WTC11 (cell line): ENCODE data around the gene USH1G. TPM values are rescaled to one million over a fixed set of nuclear protein-coding genes. Genes with fewer than 3 reads are reported as not detected.

ENCODE experiments used
- ATAC-seq: fragments of 200-7000 bp; cut with Tn5 transposase; 2 replicates; pipeline ENCODE4 v1.10.0; 2021; ENCODE audit warnings: mild to moderate bottlenecking, moderate library complexity
- CTCF ChIA-PET: fragments of 300-600 bp; sonication (Branson Sonifier 250); formaldehyde crosslinking; loops from one replicate; lab custom pipeline; 2021; ENCODE audit warnings: antibody characterized with exemption; lab: Charles Lee
- POLR2A ChIA-PET: fragments of 350-600 bp; sonication (Branson Sonifier 250); formaldehyde crosslinking; loops from one replicate; lab custom pipeline; 2021; ENCODE audit warnings: antibody characterized with exemption; lab: Charles Lee
- DNase-seq: peaks from one replicate; pipeline ENCODE4 v3.0.0; 2021; ENCODE audit warnings: low spot score
- H3K27ac Mint-ChIP-seq: 2 replicates; pipeline ENCODE4 v1.8.0; 2021; ENCODE audit warnings: mixed read lengths
- H3K27me3 Mint-ChIP-seq: 2 replicates; pipeline ENCODE4 v1.8.0; 2021; ENCODE audit warnings: low read depth, mild to moderate bottlenecking, moderate library complexity, mixed read lengths
- H3K36me3 Mint-ChIP-seq: 2 replicates; pipeline ENCODE4 v1.8.0; 2021; ENCODE audit warnings: mixed read lengths
- H3K4me1 Mint-ChIP-seq: 2 replicates; pipeline ENCODE4 v1.8.0; 2022; ENCODE audit warnings: mixed read lengths
- H3K4me3 Mint-ChIP-seq: 2 replicates; pipeline ENCODE4 v1.8.0; 2021; ENCODE audit warnings: mild to moderate bottlenecking, moderate library complexity, mixed read lengths
- H3K9me3 Mint-ChIP-seq: 2 replicates; pipeline ENCODE4 v1.8.0; 2021; ENCODE audit warnings: mixed read lengths
- AR ChIP-seq: fragments of 250-450 bp; sonication (Bioruptor Pico); IDR thresholded peaks from 2 replicates; pipeline ENCODE4 v1.9.0; 2021; ENCODE audit warnings: mild to moderate bottlenecking
- CBFB ChIP-seq: sonication (generic); formaldehyde crosslinking; IDR thresholded peaks from 2 replicates; pipeline ENCODE4 v1.8.1; 2022; ENCODE audit warnings: mild to moderate bottlenecking, low read depth, missing genetic modification reagents
- CREM ChIP-seq: sonication (generic); formaldehyde crosslinking; IDR thresholded peaks from 2 replicates; pipeline ENCODE4 v1.8.1; 2022; ENCODE audit warnings: mild to moderate bottlenecking, missing genetic modification reagents, moderate library complexity
- EMX1 ChIP-seq: fragments of 250-450 bp; sonication (Bioruptor Pico); IDR thresholded peaks from 2 replicates; pipeline ENCODE4 v1.8.0; 2021; ENCODE audit warnings: mild to moderate bottlenecking
- ETV6 ChIP-seq: sonication (generic); formaldehyde crosslinking; IDR thresholded peaks from 2 replicates; pipeline ENCODE4 v1.8.1; 2022; ENCODE audit warnings: mild to moderate bottlenecking, missing genetic modification reagents
- FOXP1 ChIP-seq: sonication (generic); formaldehyde crosslinking; IDR thresholded peaks from 2 replicates; pipeline ENCODE4 v1.8.0; 2022; ENCODE audit warnings: missing genetic modification reagents, mild to moderate bottlenecking, moderate library complexity, borderline replicate concordance
- FOXP4 ChIP-seq: sonication (generic); formaldehyde crosslinking; IDR thresholded peaks from 2 replicates; pipeline ENCODE4 v1.8.0; 2022; ENCODE audit warnings: mild to moderate bottlenecking, missing genetic modification reagents
- GTF2I ChIP-seq: fragments of 250-450 bp; sonication (Bioruptor Pico); conservative IDR thresholded peaks from 2 replicates; pipeline ENCODE4 v1.4.0; 2021; ENCODE audit warnings: mild to moderate bottlenecking
- MYBL2 ChIP-seq: sonication (generic); formaldehyde crosslinking; IDR thresholded peaks from 2 replicates; pipeline ENCODE4 v1.8.1; 2023; ENCODE audit warnings: mild to moderate bottlenecking, moderate library complexity, missing genetic modification reagents
- NFYB ChIP-seq: sonication (generic); formaldehyde crosslinking; conservative IDR thresholded peaks from 2 replicates; pipeline ENCODE4 v1.8.0; 2022; ENCODE audit warnings: low read depth, missing genetic modification reagents
- NR3C1 ChIP-seq: sonication (generic); formaldehyde crosslinking; conservative IDR thresholded peaks from 2 replicates; pipeline ENCODE4 v1.8.1; 2023; ENCODE audit warnings: low read depth, mild to moderate bottlenecking, missing genetic modification reagents
- SMAD3 ChIP-seq: sonication (generic); formaldehyde crosslinking; IDR thresholded peaks from 2 replicates; pipeline ENCODE4 v1.8.0; 2022; ENCODE audit warnings: missing genetic modification reagents, mild to moderate bottlenecking, borderline replicate concordance
- SMAD4 ChIP-seq: sonication (generic); formaldehyde crosslinking; IDR thresholded peaks from 2 replicates; pipeline ENCODE4 v1.8.0; 2022; ENCODE audit warnings: mild to moderate bottlenecking, missing genetic modification reagents
- SP1 ChIP-seq: sonication (generic); formaldehyde crosslinking; conservative IDR thresholded peaks from 2 replicates; pipeline ENCODE4 v1.8.1; 2022; ENCODE audit warnings: missing genetic modification reagents
- STAT6 ChIP-seq: sonication (generic); formaldehyde crosslinking; conservative IDR thresholded peaks from 2 replicates; pipeline ENCODE4 v1.8.1; 2023; ENCODE audit warnings: mild to moderate bottlenecking, low read depth, missing genetic modification reagents, moderate library complexity
- TCF7 ChIP-seq: sonication (generic); formaldehyde crosslinking; IDR thresholded peaks from 2 replicates; pipeline ENCODE4 v1.8.0; 2022; ENCODE audit warnings: mild to moderate bottlenecking, low read depth, missing genetic modification reagents, moderate library complexity
- TP53 ChIP-seq: sonication (generic); formaldehyde crosslinking; IDR thresholded peaks from 2 replicates; pipeline ENCODE4 v1.8.1; 2023; ENCODE audit warnings: mild to moderate bottlenecking, missing genetic modification reagents
- ZBTB43 ChIP-seq: sonication (generic); formaldehyde crosslinking; IDR thresholded peaks from 2 replicates; pipeline ENCODE4 v1.8.1; 2023; ENCODE audit warnings: mild to moderate bottlenecking, missing genetic modification reagents
- ZNF281 ChIP-seq: sonication (generic); formaldehyde crosslinking; IDR thresholded peaks from 2 replicates; pipeline ENCODE4 v1.8.0; 2023; ENCODE audit warnings: mild to moderate bottlenecking, missing genetic modification reagents
- total RNA-seq: library from RNA; stranded (reverse); gene quantifications from 3 replicates; pipeline ENCODE4 v1.2.3, GENCODE V29; 2021
- TF ChIP-seq, protein P1 (sequence below): sonication (generic); formaldehyde crosslinking; IDR thresholded peaks from 2 replicates; pipeline ENCODE4 v1.8.1; 2022; ENCODE audit warnings: mild to moderate bottlenecking, missing genetic modification reagents, moderate library complexity, borderline replicate concordance

Gene USH1G
- total RNA-seq, 1 experiment from 2014 or later, result 1.9 TPM

GRCh38 chr17:74903671-74904070 lies 19.4 kb downstream of the USH1G start:
- CTCF ChIA-PET, result no interaction called here
- DNase-seq, result no peak
- H3K4me3 Mint-ChIP-seq, result no peak overlapping the region
- H3K27me3 Mint-ChIP-seq, result peaks cover 16% of the 10 kb centered on the region
- H3K36me3 Mint-ChIP-seq, result 0 out of 2 replicates have a peak, but pooled peaks cover 3% of the 10 kb centered on the region
- no peak for TF ChIP-seq TP53 (CRISPR knock-in tag)
- H3K27ac Mint-ChIP-seq, result no peak overlapping the region
- POLR2A ChIA-PET, result no interaction called here
- ATAC-seq, result no peak
- H3K4me1 Mint-ChIP-seq, result peaks cover 12% of the 10 kb centered on the region
- H3K9me3 Mint-ChIP-seq, result peaks cover 5% of the 10 kb centered on the region

DNA sequence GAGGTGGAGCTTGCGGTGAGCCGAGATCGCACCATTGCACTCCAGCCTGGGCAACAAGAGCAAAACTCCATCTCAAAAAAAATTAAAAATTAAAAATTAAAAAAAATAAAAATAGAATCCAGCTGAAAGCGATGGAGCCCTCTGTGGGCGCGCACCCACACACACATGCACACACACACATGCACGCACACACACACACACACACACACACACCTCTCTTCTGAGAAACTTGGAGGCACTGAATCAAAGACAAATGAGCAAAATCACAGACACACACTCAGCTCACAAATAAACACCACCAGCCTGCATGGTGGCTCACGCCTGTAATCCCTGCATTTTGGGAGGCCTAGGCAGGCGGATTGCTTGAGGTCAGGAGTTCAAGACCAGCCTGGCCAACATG lies 20.0 kb downstream of the USH1G start:
- H3K4me1 Mint-ChIP-seq, result peaks cover 6% of the 10 kb centered on the region; the same call in 1 of the 2 replicates
- CTCF ChIA-PET, result no interaction called here

More for the DNA sequence above, 20.0 kb downstream of the USH1G start:
- peaks cover 5% of the 10 kb centered on the region for H3K9me3 Mint-ChIP-seq
- ATAC-seq (no peak), DNase-seq (no peak)
- TF ChIP-seq SMAD4 (CRISPR knock-in tag) (no peak), STAT6 (CRISPR knock-in tag) (no peak), FOXP1 (CRISPR knock-in tag) (no peak), FOXP4 (CRISPR knock-in tag) (no peak), ZNF281 (no peak), SMAD3 (CRISPR knock-in tag) (no peak), SP1 (no peak), NFYB (CRISPR knock-in tag) (no peak), CREM (CRISPR knock-in tag) (no peak), ETV6 (no peak), TCF7 (CRISPR knock-in tag) (no peak), GTF2I (no peak), AR (no peak), NR3C1 (CRISPR knock-in tag) (no peak), CBFB (CRISPR knock-in tag) (no peak), ZBTB43 (CRISPR knock-in tag) (no peak), EMX1 (CRISPR knock-in tag) (no peak), MYBL2 (CRISPR knock-in tag) (no peak)
- TF ChIP-seq, protein P1, sequence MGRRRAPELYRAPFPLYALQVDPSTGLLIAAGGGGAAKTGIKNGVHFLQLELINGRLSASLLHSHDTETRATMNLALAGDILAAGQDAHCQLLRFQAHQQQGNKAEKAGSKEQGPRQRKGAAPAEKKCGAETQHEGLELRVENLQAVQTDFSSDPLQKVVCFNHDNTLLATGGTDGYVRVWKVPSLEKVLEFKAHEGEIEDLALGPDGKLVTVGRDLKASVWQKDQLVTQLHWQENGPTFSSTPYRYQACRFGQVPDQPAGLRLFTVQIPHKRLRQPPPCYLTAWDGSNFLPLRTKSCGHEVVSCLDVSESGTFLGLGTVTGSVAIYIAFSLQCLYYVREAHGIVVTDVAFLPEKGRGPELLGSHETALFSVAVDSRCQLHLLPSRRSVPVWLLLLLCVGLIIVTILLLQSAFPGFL, result no peak
- POLR2A ChIA-PET, result no interaction called here
- 0 out of 2 replicates have a peak, but pooled peaks cover 3% of the 10 kb centered on the region for H3K36me3 Mint-ChIP-seq
- no peak overlapping the region for H3K4me3 Mint-ChIP-seq
- H3K27ac Mint-ChIP-seq, result no peak overlapping the region
- peaks cover 14% of the 10 kb centered on the region for H3K27me3 Mint-ChIP-seq
